Gastroesophageal sphincter (tissue), 3 donors: Measurements from ENCODE around the gene SNX32.

Source experiments
- CTCF ChIP-seq, 4 experiments: fragments of 200-600 bp in 2 of 4; fragments of 450-650 bp in 2 of 4; sonication (generic) in 1 of 4; IDR thresholded peaks; one replicate each; pipeline ENCODE4 v1.5.1; 2017 to 2019; ENCODE audit warnings: antibody characterized with exemption in 4 of 4, mild to moderate bottlenecking in 2 of 4, moderate library complexity in 2 of 4
- EP300 ChIP-seq: sonication (generic); formaldehyde crosslinking; IDR thresholded peaks from one replicate; pipeline ENCODE4 v1.6.1; 2017; ENCODE audit warnings: antibody characterized with exemption, mild to moderate bottlenecking
- POLR2A ChIP-seq, 2 donors: fragments of 450-650 bp; IDR thresholded peaks; one replicate each; pipeline ENCODE4 v1.6.1; 2017; ENCODE audit warnings: antibody characterized with exemption in 2 of 2, mild to moderate bottlenecking in 2 of 2, moderate library complexity in 1 of 2
- POLR2AphosphoS5 ChIP-seq: sonication (generic); formaldehyde crosslinking; IDR thresholded peaks from one replicate; pipeline ENCODE4 v1.6.1; 2017; ENCODE audit warnings: antibody characterized with exemption

- TF ChIP-seq CTCF (IDR thresholded peaks at IDR 0.05) (no peak), EP300 (no peak), POLR2A (IDR thresholded peaks at IDR 0.05) (no peak), POLR2AphosphoS5 (no peak)
Observed at GRCh38 chr11:65794570-65795510, 38.9 kb upstream of the SNX32 start.
